DLD1 (cell line): ENCODE measurements around the gene ORM1.
"Not testable (repeated sequence)": the region's sequence is repeated elsewhere in the genome, so short reads cannot be mapped to it uniquely, and the experiment has no call there.

Source experiments
- in situ Hi-C: cut with HindIII; loops from 2 replicates; pipeline ENCODE4 v1.10.0; 2017; ENCODE audit warnings: low sequenced_read_pairs

ORM1 gene

GRCh38 chr9:114303571-114303970, 19.3 kb upstream of the ORM1 start:
- in situ Hi-C loops = no loop called here

- in situ Hi-C loops = no loop called here
These were observed 18.9 kb upstream of the ORM1 start for GRCh38 chr9:114303977-114304376.

- in situ Hi-C loops = no loop called here
These were observed 18.3 kb upstream of the ORM1 start for GRCh38 chr9:114304416-114305188.

- in situ Hi-C loops = no loop called here
These were observed 15.0 kb upstream of the ORM1 start for GRCh38 chr9:114307899-114308267.

- in situ Hi-C loops = no loop called here
These were observed 14.4 kb upstream of the ORM1 start for GRCh38 chr9:114308361-114308950.

GRCh38 chr9:114309096-114309495, 13.8 kb upstream of the ORM1 start:
- in situ Hi-C loops = no loop called here

GRCh38 chr9:114310471-114311450, 12.1 kb upstream of the ORM1 start:
- in situ Hi-C loops = no loop called here

- in situ Hi-C loops = no loop called here
These were observed 11.1 kb upstream of the ORM1 start for GRCh38 chr9:114311571-114312512.

GRCh38 chr9:114312513-114312875, 10.4 kb upstream of the ORM1 start:
- in situ Hi-C loops = no loop called here

- in situ Hi-C loops = no loop called here
These were observed 9.7 kb upstream of the ORM1 start for GRCh38 chr9:114313186-114313585.

- in situ Hi-C loops = no loop called here
These were observed 8.5 kb upstream of the ORM1 start for GRCh38 chr9:114314256-114314867.

GRCh38 chr9:114314881-114315722, 7.8 kb upstream of the ORM1 start:
- in situ Hi-C loops = no loop called here

- in situ Hi-C loops = no loop called here
These were observed 7.1 kb upstream of the ORM1 start for GRCh38 chr9:114315723-114316363.

- in situ Hi-C loops = no loop called here
These were observed 6.2 kb upstream of the ORM1 start for GRCh38 chr9:114316605-114317230.

GRCh38 chr9:114317665-114318357, 5.1 kb upstream of the ORM1 start:
- in situ Hi-C loops = no loop called here

- in situ Hi-C loops = no loop called here
These were observed 4.5 kb upstream of the ORM1 start for GRCh38 chr9:114318416-114318815.

- in situ Hi-C loops = no loop called here
These were observed 3.8 kb upstream of the ORM1 start for GRCh38 chr9:114319147-114319546.

- in situ Hi-C loops = not testable (repeated sequence)
These were observed 2.2 kb upstream of the ORM1 start for GRCh38 chr9:114320710-114321109.
